GM18519 (cell line): Measurements from ENCODE around the gene FAM118A.
"Not testable (repeated sequence)": the region's sequence is repeated elsewhere in the genome, so short reads cannot be mapped to it uniquely, and the experiment has no call there.

ENCODE experiments used
- ATAC-seq: cut with Tn5 transposase; IDR thresholded peaks from one replicate; pipeline ENCODE4 v1.9.1; 2021; ENCODE audit warnings: mild to moderate bottlenecking, moderate library complexity; ENCODE audit not compliant: unreplicated experiment, low FRiP score

The FAM118A gene

DNA sequence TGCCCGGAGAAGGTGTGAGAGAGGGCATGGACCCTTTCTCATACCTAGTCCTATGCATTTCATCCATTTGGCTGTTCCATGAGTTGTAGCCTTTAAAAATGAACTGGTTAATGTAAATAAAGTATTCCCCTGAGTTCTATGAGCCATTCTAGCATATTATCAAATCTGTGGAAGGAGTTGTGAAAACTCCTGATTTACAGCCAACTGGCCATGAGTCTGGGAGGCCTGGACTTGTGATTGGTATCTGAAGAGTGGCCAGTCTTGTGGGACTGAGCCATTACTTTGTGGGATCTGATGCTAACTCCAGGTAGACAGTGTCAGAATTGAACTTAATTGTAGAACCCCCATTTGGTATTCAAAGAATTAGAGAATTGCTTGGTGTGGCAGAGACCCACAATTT lies 48.4 kb downstream of the FAM118A start:
- no peak for ATAC-seq

DNA sequence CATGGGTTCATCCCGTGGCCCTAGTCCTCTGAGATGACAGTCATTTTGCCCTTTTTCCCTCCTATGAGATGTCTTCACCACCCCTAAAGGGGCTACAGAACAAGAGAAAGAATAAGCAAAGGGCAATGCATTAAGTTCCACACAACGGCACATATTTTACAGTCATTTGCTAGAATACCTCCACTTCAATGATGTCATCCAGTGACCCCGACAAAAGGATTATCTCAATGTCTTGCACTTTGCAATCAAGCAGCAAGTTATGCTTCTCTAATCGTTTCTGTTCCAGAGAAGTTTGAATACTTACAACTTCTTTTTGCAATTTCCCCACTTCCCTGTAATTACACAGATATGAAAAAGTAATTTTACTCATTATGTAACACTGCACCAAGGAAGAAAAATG lies 49.9 kb downstream of the FAM118A start:
- no peak for ATAC-seq

GRCh38 chr22:45366713-45367112 lies 57.0 kb downstream of the FAM118A start:
- ATAC-seq, result no peak

GRCh38 chr22:45373592-45373991 lies 63.9 kb downstream of the FAM118A start:
- ATAC-seq, result not testable (repeated sequence)

- no peak for ATAC-seq
Measured at GRCh38 chr22:45376009-45376408, 66.3 kb downstream of the FAM118A start.

DNA sequence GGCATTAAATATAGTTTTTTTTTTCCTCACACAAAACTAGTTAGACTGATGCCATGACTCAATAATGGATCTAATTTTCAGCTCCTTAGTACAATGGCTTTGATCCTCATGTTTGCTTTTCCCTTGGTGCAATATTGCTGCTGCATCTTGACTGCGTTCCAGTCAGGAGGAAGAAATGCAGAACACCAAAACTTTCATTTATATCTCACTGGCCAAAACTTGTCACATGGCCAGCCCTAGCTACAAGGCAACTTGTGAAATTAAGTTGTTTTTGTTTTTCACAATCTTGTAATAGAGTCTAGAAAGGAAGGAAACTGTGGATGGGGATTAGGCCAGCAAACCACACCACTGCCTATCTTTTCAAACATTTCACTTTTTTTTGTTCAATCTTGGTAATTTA lies 67.0 kb downstream of the FAM118A start:
- no peak for ATAC-seq

- no peak for ATAC-seq
Measured at GRCh38 chr22:45381348-45381747, 71.6 kb downstream of the FAM118A start.

DNA sequence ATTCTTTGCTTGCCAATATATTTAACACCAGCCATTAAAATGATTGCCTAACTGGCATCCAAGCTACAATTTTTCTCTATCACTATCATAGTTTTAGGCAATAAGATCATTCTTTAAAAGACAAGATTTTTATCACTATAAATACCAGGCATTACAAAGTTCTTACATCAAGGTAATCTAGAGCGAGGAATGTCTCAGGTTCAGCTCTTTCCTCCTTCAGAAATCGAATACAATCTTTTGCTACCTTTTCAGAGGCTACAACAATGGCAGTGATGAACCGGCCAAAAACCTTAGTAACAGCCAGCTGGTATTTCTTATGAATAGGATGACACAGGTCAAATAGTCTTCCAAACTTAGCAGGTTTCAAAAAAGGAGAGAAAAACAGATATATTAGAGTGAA lies 79.8 kb downstream of the FAM118A start:
- ATAC-seq, result no peak
